ENCODE data around the gene CNGB1.
"Not testable (repeated sequence)": the region's sequence is repeated elsewhere in the genome, so short reads cannot be mapped to it uniquely, and the experiment has no call there.

Gene CNGB1

GRCh38 chr16:57898961-57899360, 72.0 kb downstream of the CNGB1 start:
- no peak for DNase-seq (ENCODE audit: low read depth)
- H3K4me3 ChIP-seq (ENCODE audit: low read depth, low read length): no peak overlapping the region
- no peak for TF ChIP-seq CTCF (conservative IDR thresholded peaks at IDR 0.05; ENCODE audit: low read depth, low read length)

- no peak for DNase-seq (ENCODE audit: low read depth)
- no peak overlapping the region for H3K4me3 ChIP-seq (ENCODE audit: low read depth, low read length)
- TF ChIP-seq CTCF (conservative IDR thresholded peaks at IDR 0.05; ENCODE audit: low read depth, low read length): no peak
Observed at GRCh38 chr16:57897996-57898395, 72.9 kb downstream of the CNGB1 start.

- no peak overlapping the region for H3K4me3 ChIP-seq (ENCODE audit: low read depth, low read length)
- no peak for DNase-seq (ENCODE audit: low read depth)
- no peak for TF ChIP-seq CTCF (conservative IDR thresholded peaks at IDR 0.05; ENCODE audit: low read depth, low read length)
Observed at GRCh38 chr16:57897053-57897784, 73.7 kb downstream of the CNGB1 start.

GRCh38 chr16:57895081-57895547, 75.8 kb downstream of the CNGB1 start:
- H3K4me3 ChIP-seq (ENCODE audit: low read depth, low read length); DNase-seq (ENCODE audit: low read depth): not testable (repeated sequence)

- no peak for TF ChIP-seq CTCF (conservative IDR thresholded peaks at IDR 0.05; ENCODE audit: low read depth, low read length)
- H3K4me3 ChIP-seq (ENCODE audit: low read depth, low read length): no peak overlapping the region
- no peak for DNase-seq (ENCODE audit: low read depth)
Observed at GRCh38 chr16:57894390-57895080, 76.4 kb downstream of the CNGB1 start.

- DNase-seq (ENCODE audit: low read depth): peak; percentile 95
- TF ChIP-seq CTCF (conservative IDR thresholded peaks at IDR 0.05; ENCODE audit: low read depth, low read length): no peak
- no peak overlapping the region for H3K4me3 ChIP-seq (ENCODE audit: low read depth, low read length)
Observed at GRCh38 chr16:57893559-57894389, 77.2 kb downstream of the CNGB1 start.

GRCh38 chr16:57893217-57893558, 77.7 kb downstream of the CNGB1 start:
- DNase-seq (ENCODE audit: low read depth): no peak
- no peak for TF ChIP-seq CTCF (conservative IDR thresholded peaks at IDR 0.05; ENCODE audit: low read depth, low read length)
- H3K4me3 ChIP-seq (ENCODE audit: low read depth, low read length): no peak overlapping the region

Measured in choroid plexus epithelial cell (primary cell).